Measurements from ENCODE around the gene AK2.

AK2 gene

DNA sequence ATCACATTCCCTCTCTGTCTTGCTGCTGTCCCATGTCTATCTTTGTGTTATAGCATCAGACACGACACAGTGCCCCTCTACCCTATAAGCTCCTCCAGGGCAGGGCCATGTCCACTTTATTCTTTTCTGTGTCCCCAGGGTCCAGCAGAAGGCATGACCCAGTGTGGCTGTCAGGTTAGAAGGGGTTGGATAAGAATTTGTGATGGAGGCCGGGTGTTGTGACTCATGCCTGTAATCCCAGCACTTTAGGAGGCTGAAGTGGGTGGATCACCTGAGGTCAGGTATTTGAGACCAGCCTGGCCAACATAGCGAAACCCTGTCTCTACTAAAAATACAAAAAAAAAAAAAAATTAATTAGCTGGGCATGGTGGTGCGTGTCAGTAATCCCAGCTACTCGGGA lies 45.8 kb downstream of the AK2 start:
- no peak for TF ChIP-seq CTCF (conservative IDR thresholded peaks at IDR 0.05; ENCODE audit: low read length)
- no peak overlapping the region for H3K4me3 ChIP-seq (ENCODE audit: low read length)
- DNase-seq (ENCODE audit: low read depth): no peak

DNA sequence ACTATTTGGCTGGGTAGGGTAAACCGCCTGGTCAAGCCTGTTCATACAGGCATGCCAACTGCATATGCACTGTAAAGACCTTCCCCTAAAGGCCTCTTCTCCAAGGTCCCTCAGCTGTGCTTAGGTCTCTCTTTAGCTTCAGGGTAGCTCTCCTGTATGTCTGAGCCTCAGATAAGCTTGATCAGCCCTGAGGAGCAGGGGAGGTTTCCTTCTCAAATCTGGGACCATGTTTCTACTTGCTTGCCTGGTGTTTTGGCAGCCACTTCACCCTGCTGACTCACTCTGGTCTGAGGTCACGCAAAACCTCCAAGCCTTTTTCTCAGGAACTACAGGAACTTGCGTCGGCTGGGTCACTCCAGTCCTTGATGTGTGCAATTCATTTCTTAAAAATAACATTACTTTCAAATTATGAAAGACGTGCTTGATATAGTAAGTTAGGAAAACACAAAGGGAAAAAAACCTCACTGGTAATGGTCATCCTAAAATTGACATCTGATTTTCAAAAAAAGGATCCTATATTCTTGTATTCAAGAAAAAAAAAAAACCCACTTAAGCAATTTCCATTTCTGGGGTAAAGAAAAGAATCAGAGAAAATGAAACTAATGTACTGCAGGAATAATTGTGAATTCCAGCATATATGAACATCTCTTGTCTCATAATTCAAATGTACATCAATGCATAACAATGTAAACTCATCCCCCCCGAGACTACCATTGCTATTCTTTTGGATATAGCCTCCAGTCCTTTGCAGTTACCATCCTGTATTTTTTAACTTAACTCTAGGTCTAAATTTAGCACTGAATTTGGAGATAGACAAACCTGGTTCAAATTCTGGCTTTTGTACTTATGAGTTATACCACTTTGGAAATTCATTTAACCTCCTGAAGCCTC lies 47.3 kb downstream of the AK2 start:
- no peak overlapping the region; the same call in 1 of the 2 replicates for H3K4me3 ChIP-seq (ENCODE audit: low read length)
- TF ChIP-seq CTCF (conservative IDR thresholded peaks at IDR 0.05; ENCODE audit: low read length): no peak
- peak; percentile 97 for DNase-seq (ENCODE audit: low read depth)

DNA sequence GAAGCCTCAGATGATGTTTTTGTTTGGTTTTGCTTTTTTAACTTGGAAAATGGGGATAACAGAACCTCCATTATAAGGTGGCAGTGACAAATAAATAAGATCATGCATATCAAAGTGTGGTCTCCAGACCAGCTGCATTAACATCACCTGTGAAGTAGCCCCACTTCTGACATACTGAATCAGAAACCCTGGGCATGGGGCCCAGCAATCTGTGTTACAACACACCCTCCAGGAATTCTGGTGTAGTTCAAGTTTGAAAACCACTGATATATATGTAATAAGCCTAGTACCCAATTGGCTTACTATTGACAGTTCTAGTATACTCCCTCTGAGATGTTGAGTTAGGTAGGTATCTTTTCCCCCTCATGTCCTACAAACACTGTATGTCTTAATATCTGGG lies 48.0 kb downstream of the AK2 start:
- DNase-seq (ENCODE audit: low read depth): peak; percentile 79
- no peak for TF ChIP-seq CTCF (conservative IDR thresholded peaks at IDR 0.05; ENCODE audit: low read length)
- H3K4me3 ChIP-seq (ENCODE audit: low read length): no peak overlapping the region

DNA sequence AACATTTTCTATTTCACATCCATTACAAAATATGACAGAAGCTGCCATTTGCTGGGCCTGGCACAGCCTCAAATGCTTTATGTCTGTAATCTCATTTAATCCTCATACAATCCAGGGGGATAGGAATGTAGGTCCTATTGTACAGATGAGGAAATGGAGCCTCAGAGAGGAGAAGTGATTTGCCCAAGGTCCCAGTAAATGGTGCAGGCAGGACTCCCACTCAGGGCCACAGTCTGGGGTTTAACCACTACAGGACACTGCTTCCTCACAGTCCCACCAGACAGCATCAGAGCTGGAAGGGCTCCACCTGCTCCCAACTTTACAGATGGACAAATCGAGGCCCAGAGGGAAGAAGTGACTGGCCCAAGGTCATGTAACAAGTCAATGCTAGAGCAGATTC lies 51.5 kb downstream of the AK2 start:
- H3K4me3 ChIP-seq (ENCODE audit: low read length): no peak overlapping the region
- no peak for TF ChIP-seq CTCF (conservative IDR thresholded peaks at IDR 0.05; ENCODE audit: low read length)
- DNase-seq (ENCODE audit: low read depth): no peak

DNA sequence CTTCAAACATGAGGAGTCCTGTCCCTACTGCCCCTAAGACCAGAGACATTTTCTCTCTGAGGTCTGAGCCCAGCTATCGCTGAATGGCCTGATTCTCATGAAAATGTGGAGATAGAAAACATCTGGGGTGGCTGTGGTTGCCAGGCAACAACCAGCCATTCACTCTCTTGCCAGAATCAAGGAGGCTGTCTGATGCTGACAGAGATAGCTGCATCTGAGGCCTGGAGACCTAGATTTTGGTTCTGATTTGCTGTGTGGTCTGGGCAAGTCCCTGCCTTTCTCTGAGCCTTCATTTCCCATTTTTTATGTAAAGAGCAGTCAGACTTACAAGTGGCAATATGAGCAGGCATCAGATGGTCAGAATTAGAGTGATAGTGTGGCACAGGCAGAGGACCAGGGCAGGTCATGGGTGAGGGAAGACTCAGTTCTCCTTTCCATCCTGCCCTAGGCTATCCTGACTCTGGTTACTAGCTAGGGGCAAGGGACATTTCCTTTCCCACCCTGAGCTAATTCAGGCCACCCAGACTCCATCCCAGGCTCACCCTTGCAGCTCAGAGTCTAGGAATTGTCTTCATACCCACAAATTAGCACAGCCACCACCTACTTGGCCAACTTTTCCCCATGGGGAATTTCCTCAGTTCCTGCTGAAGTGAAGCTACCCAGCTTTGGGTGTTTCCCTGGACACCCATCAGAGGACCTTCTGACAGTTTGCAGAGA lies 52.1 kb downstream of the AK2 start:
- DNase-seq (ENCODE audit: low read depth): peak; percentile 85
- TF ChIP-seq CTCF (conservative IDR thresholded peaks at IDR 0.05; ENCODE audit: low read length): no peak
- H3K4me3 ChIP-seq (ENCODE audit: low read length): no peak overlapping the region

DNA sequence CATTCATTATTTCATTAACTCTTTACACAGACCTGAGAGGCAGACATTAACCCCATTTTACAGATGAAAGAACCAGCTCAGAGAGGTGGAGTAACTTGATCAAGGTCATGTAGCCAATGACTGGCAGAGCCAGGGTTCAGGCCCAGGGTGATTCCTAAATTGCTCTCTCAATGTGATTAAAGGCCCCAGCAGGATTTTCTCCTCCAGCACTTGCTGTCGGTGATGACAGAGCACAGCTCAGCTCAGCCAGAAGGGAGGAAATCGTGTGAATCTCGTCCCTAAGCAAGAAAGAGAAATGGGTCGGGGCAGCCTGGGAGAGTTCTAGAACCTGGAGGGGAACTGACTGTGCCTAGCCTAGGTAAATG lies 52.6 kb downstream of the AK2 start:
- no peak for TF ChIP-seq CTCF (conservative IDR thresholded peaks at IDR 0.05; ENCODE audit: low read length)
- DNase-seq (ENCODE audit: low read depth): no peak
- no peak overlapping the region for H3K4me3 ChIP-seq (ENCODE audit: low read length)

DNA sequence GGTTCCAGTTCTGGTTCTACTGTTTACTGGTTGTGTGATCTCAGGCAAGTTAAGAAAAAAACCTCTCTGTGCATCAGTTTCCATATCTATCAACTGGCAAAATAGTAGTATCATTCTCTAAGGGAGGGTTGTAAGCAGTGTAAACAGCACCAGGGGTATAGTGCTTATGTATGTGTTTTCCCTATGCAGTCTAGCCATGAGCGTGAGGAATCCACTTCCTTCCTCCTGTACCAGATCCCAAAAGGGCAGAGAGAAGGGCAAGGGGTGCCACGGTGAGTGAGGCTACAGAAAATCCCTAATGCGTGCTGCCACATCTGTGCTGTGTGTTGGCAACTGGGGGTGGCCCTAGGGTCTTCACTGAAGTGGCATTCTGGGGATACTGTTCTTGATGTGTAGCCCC lies 53.7 kb downstream of the AK2 start:
- no peak for TF ChIP-seq CTCF (conservative IDR thresholded peaks at IDR 0.05; ENCODE audit: low read length)
- DNase-seq (ENCODE audit: low read depth): no peak
- H3K4me3 ChIP-seq (ENCODE audit: low read length): no peak overlapping the region
